ENCODE results near the gene NLGN4X. TPM values are rescaled to one million over a fixed set of nuclear protein-coding genes. Genes with fewer than 3 reads are reported as not detected.

NLGN4X gene
- 10 to 100 TPM; 11.9 to 13.0 (median 12.4) TPM for polyA plus RNA-seq (ENCODE audit: insufficient read length in 3 of 3)
- long read RNA-seq, donor 1: 0 reads
- long read RNA-seq, donor 2, partial matches to known transcripts: 9 of 9 reads
- long read RNA-seq, donor 2, other reads (novel, unspliced or antisense): 0 of 9 reads
- long read RNA-seq, donor 3, full-length matches to known transcripts: 4 of 4 reads
- long read RNA-seq, donor 3, partial matches to known transcripts: 0 of 4 reads
- long read RNA-seq, donor 3, other reads (novel, unspliced or antisense): 0 of 4 reads
- long read RNA-seq, donor 4, full-length matches to known transcripts: 1 of 1 reads
- long read RNA-seq, donor 4, partial matches to known transcripts: 0 of 1 reads
- long read RNA-seq, donor 4, other reads (novel, unspliced or antisense): 0 of 1 reads
- long read RNA-seq, donor 5, full-length matches to known transcripts: 5 of 5 reads
- long read RNA-seq, donor 5, partial matches to known transcripts: 0 of 5 reads
- long read RNA-seq, donor 5, other reads (novel, unspliced or antisense): 0 of 5 reads
- long read RNA-seq, donor 6: 0 reads
- long read RNA-seq, donor 7, full-length matches to known transcripts: 1 of 1 reads
- long read RNA-seq, donor 7, partial matches to known transcripts: 0 of 1 reads
- long read RNA-seq, donor 7, other reads (novel, unspliced or antisense): 0 of 1 reads
- long read RNA-seq, donor 8, full-length matches to known transcripts: 2 of 2 reads
- long read RNA-seq, donor 8, partial matches to known transcripts: 0 of 2 reads
- long read RNA-seq, donor 8, other reads (novel, unspliced or antisense): 0 of 2 reads
- long read RNA-seq, donor 9: 0 reads
- long read RNA-seq, donor 10: 0 reads
- long read RNA-seq, donor 11, full-length matches to known transcripts: 1 of 1 reads
- long read RNA-seq, donor 11, partial matches to known transcripts: 0 of 1 reads
- long read RNA-seq, donor 11, other reads (novel, unspliced or antisense): 0 of 1 reads
- long read RNA-seq, donor 12: 0 reads
- long read RNA-seq, donor 13, full-length matches to known transcripts: 1 of 1 reads
- long read RNA-seq, donor 13, partial matches to known transcripts: 0 of 1 reads
- long read RNA-seq, donor 13, other reads (novel, unspliced or antisense): 0 of 1 reads
- long read RNA-seq, donor 14: 0 reads
- long read RNA-seq, donor 15, full-length matches to known transcripts: 2 of 2 reads
- long read RNA-seq, donor 15, partial matches to known transcripts: 0 of 2 reads
- long read RNA-seq, donor 15, other reads (novel, unspliced or antisense): 0 of 2 reads
- long read RNA-seq, donor 16: 0 reads

DNA sequence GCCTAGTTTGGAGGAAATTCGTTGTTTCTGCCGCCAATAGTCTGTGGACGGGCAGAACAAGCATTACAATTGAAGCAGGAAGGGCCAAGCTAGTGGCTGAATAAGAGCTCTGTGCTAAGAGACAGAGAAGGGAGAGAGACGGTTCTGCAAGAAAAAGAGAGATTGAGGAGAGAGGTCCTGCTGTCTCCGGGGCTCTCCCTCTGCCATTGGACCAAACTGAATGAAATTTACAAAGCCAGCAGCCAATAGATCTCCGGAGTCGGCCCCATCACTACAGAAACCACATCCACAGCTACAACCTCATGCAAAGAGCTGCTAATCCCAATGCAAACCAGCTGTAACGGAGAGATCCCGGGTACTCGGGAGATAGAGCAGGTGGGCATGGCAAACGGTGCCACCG, at the start of gene NLGN4X:
Gene NLGN4X (minus strand): TSS at position 148 of the 400 bp plus-strand sequence. CDS start 77,401 bp downstream, outside the sequence.
- no peak for DNase-seq (ENCODE audit: extremely low read depth in 1 of 11, low read depth in 9 of 11, low spot score in 4 of 11)

- no peak for DNase-seq (ENCODE audit: extremely low read depth in 1 of 11, low read depth in 9 of 11, low spot score in 4 of 11)
Observed at GRCh38 chrX:6266041-6266440, 37.4 kb upstream of the NLGN4X start.

DNA sequence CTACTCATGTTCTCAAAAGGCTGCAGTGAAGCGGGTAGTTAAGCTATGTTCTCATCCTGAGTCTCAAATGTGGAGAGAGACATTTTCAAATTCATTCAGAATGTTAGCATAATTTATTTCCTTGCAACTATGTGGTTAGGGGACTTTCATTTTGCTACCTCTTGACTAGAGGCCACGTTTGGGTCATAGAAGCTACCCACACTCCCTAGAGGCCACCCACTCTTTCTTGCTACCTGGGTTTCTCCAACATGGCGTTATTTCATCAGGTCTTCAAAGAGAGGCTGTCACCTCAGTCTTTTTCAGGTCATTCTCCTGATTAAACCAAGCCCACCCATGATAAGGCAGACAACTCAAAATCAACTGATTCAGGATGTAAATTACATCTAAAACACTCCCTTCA, 34.3 kb upstream of the NLGN4X start:
- DNase-seq (ENCODE audit: extremely low read depth in 1 of 11, low read depth in 9 of 11, low spot score in 4 of 11): no peak

DNA sequence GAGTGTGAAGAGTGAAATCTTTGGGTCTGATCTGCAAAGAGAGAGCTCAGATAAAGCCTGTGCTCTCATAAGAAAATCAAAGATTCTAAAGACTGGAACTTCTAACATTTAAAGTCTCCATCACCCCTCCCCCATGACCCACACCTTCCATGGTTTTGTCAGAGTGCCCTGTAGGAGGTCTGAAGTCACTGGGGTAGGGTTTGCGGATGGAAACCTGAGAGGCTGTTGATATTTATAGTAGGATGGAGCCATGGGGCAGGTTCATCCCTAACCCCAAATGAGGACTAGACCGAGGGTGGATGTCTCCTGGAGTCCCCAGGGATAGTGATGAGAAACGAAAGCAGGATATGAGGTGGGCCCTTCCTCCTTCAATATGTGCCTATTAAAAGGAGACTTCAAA, 28.4 kb upstream of the NLGN4X start:
- DNase-seq (ENCODE audit: extremely low read depth in 1 of 11, low read depth in 9 of 11, low spot score in 4 of 11): no peak

DNA sequence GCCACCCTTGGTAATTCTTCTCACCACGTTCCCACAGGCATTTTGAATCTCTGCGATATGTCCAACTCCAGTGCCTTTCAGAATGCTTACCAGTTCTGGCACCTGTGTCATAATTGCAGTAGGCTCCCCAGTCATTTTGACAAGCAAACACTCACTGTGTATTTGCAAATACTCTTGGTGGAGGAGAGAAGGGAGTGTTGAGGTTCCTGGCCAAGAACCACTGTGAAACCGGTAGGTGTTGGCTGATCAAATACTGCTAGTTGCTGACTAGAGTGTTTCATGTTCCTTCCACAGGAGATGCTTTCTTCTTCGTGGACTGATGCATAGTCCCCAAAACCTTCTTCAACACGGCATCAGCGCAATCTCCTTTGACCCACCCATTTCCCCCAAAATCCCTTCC, 16.0 kb upstream of the NLGN4X start:
- DNase-seq (ENCODE audit: extremely low read depth in 1 of 11, low read depth in 9 of 11, low spot score in 4 of 11): no peak

DNA sequence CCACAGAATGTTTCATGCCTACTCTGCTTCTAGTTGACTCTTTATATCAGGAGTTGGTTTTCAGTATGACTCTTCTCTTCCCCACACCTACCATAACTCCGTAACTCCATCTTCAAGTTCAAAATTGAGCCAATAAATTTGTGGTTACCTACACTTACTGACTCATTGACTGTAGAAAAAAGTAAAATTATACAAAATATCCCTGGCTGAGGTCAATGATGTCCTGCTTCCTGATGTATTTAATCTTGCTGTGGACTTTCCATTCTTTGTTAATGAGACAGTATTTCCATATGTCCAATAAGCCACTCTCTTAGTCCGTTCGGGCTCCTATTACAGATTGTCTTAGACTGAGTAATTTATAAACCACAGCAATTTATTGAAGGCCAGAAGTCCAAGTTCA, 9.9 kb upstream of the NLGN4X start:
- no peak for DNase-seq (ENCODE audit: extremely low read depth in 1 of 11, low read depth in 9 of 11, low spot score in 4 of 11)

GRCh38 chrX:6227935-6228334, 732 bp downstream of the NLGN4X start:
- no peak for DNase-seq (ENCODE audit: extremely low read depth in 1 of 11, low read depth in 9 of 11, low spot score in 4 of 11)

GRCh38 chrX:6227453-6227835, 1.2 kb downstream of the NLGN4X start:
- DNase-seq (ENCODE audit: extremely low read depth in 1 of 11, low read depth in 9 of 11, low spot score in 4 of 11): no peak

GRCh38 chrX:6226596-6227452, 1.8 kb downstream of the NLGN4X start:
- DNase-seq (ENCODE audit: extremely low read depth in 1 of 11, low read depth in 9 of 11, low spot score in 4 of 11): peak in 3 of 11 donors; percentile 4 to 16 (median 14)

DNA sequence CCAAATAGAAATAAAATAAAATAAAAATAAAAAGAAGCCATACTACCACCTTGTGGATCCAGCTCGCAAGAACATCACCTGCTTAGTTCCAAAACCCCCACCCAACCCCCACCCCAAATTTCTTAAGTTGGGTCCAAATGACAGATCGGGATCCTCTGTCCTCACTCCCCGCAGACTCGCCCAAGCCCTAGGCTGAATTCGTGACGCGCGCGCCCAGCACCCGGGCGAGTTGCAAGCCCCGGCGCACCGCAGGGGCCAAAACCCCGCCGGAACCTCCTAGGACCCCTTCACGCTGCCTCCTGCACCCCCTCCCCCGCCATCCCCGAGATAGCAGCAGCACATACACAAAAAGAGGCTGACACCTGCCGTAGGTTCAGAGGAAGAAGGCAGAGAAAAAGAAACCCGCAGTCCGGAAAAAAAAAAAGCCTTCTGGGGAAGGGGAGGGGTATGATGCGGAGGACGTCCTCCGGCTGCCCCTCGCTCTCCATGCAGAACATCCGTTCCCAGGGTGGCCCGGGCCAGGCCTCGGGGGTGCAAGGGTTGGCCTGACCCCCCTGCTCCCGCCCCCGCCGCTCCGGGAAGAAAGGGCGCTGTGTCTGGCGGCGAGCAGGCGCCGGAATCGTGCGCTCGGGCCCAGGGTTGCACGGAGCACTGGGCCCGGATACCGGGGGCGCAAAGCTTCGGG, 2.6 kb downstream of the NLGN4X start:
- DNase-seq (ENCODE audit: extremely low read depth in 1 of 11, low read depth in 9 of 11, low spot score in 4 of 11): peak in 3 of 11 donors; percentile 6 to 21 (median 9)

DNA sequence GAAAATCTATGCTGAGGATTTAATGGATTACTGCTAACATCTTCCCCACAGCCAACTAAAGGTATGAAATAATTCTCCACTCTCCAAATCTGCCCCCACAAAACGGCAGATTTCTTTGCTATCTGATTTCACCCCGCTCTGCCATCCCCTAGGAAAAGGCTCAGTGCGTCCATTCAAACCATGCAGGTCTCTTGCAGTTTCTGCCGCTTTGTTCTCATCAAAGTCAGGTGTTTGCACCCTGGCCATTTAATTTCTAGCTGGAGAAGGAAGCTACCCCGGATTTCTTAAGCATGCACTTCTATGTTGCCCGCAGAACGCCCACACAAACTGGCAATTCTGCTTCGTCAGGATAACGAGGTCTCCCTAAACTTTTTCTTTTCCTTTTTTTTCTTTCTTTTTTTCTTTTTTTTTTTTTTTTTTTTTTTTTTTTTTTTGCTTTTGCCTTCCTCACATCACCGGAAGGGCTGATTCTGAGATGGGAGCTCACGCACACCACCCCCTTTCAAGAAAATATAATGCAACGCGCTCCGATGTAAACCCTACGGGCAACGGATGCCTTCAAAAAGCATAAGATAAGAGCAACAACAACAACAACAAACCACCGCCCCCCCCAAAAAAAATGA, 3.3 kb downstream of the NLGN4X start:
- DNase-seq (ENCODE audit: extremely low read depth in 1 of 11, low read depth in 9 of 11, low spot score in 4 of 11): no peak

DNA sequence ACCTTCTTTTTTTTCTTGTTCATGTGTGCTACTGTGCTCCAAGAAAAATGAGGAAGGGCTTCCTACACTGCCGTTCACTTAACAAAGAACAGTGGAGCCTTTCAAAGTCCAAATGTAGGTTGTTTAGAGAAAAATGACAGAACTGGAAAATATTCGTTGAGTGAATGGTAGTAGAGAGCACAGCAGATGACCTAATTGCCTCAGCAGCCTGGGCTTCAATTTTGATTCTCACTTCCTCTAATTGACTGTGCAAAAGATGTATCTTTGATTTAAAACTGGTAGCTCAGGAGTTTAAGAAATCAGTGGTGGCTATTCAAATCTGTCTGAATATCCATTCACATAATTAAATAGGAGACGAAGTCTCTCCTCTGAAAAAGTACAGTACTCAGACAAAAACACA, 5.2 kb downstream of the NLGN4X start:
- DNase-seq (ENCODE audit: extremely low read depth in 1 of 11, low read depth in 9 of 11, low spot score in 4 of 11): no peak

- DNase-seq (ENCODE audit: extremely low read depth in 1 of 11, low read depth in 9 of 11, low spot score in 4 of 11): no peak
Observed at GRCh38 chrX:6210230-6210629, 18.4 kb downstream of the NLGN4X start.

- no peak for DNase-seq (ENCODE audit: extremely low read depth in 1 of 11, low read depth in 9 of 11, low spot score in 4 of 11)
Observed at GRCh38 chrX:6203462-6204215, 25.0 kb downstream of the NLGN4X start.

DNA sequence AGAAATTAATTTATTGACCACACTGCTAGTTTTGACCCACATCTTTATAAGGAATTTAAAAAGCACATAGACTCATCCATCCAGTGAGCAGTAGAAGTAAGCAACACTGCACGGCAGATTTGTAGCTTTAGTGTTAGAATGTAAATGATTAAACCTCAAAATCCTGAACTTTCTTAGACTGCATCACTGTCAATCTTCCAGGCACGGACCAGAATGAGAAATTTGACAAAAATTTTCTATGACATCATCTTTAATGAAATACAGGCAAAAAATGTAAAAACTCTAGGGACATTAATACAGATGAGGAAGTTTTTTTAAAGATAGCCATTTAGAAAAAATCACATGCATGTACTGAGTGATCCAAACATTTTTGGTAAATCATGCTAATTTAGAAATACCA, 29.2 kb downstream of the NLGN4X start:
- no peak for DNase-seq (ENCODE audit: extremely low read depth in 1 of 11, low read depth in 9 of 11, low spot score in 4 of 11)

- no peak for DNase-seq (ENCODE audit: extremely low read depth in 1 of 11, low read depth in 9 of 11, low spot score in 4 of 11)
Observed at GRCh38 chrX:6187256-6187655, 41.4 kb downstream of the NLGN4X start.
